ENCODE measurements around the gene HBEGF. TPM values are rescaled to one million over a fixed set of nuclear protein-coding genes. Genes with fewer than 3 reads are reported as not detected.

HBEGF gene
- total and polyA plus RNA-seq, 10 of the 15 experiments (the other 5 are each of a cell fraction or from before 2014, with no cell fraction given) = 0.87 to 3.1 (median 2.1) TPM

DNA sequence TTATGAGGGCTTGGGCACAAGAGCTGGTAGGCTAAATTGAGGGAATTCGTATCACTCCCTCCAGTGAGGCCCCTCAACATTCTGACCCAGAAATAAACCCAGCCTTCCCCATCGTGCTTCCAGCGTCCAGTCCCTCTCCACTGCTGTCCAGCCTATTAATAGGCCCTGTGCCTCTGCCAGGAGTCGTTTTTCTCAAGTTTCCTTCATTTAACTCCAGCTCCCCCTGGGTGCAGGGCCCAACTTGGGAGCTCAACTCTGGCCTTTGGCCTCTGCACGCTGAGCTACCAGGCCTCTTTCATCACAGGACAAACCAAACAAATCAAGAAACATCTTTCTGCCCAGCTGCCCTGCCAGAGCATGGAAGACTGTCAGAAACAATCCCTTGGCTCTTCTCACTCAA is 10.0 kb downstream of the HBEGF start (continued):
- TF ChIP-seq, protein P1, sequence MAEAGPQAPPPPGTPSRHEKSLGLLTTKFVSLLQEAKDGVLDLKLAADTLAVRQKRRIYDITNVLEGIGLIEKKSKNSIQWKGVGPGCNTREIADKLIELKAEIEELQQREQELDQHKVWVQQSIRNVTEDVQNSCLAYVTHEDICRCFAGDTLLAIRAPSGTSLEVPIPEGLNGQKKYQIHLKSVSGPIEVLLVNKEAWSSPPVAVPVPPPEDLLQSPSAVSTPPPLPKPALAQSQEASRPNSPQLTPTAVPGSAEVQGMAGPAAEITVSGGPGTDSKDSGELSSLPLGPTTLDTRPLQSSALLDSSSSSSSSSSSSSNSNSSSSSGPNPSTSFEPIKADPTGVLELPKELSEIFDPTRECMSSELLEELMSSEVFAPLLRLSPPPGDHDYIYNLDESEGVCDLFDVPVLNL (IDR thresholded peaks at IDR 0.05; ENCODE audit: low read depth, low read length) = no peak
- TF ChIP-seq ASH2L (IDR thresholded peaks at IDR 0.05; ENCODE audit: borderline replicate concordance, low read depth) (no peak), TAF1 (IDR thresholded peaks at IDR 0.05; ENCODE audit: borderline replicate concordance, low read depth, low read length) (no peak), KLF5 (IDR thresholded peaks at IDR 0.05; ENCODE audit: partially characterized antibody) (no peak), PML (IDR thresholded peaks at IDR 0.05; ENCODE audit: low read length) (no peak), HDAC6 (IDR thresholded peaks at IDR 0.05; ENCODE audit: unreplicated experiment) (no peak), TARDBP (IDR thresholded peaks at IDR 0.05; ENCODE audit: borderline replicate concordance) (no peak), PRDM15 (CRISPR knock-in tag; IDR thresholded peaks at IDR 0.05) (no peak)

GRCh38 chr5:140331638-140332037 is 14.8 kb downstream of the HBEGF start:
- 100% methylated on average over 1 of the region's 1 CpG for WGBS (ENCODE audit: insufficient coverage, insufficient replicate concordance, low lambda C conversion rate, missing lambda C conversion rate)
- RAD21 ChIA-PET (ENCODE audit: unreplicated experiment) = no interaction called here
- TF ChIP-seq, protein P2, sequence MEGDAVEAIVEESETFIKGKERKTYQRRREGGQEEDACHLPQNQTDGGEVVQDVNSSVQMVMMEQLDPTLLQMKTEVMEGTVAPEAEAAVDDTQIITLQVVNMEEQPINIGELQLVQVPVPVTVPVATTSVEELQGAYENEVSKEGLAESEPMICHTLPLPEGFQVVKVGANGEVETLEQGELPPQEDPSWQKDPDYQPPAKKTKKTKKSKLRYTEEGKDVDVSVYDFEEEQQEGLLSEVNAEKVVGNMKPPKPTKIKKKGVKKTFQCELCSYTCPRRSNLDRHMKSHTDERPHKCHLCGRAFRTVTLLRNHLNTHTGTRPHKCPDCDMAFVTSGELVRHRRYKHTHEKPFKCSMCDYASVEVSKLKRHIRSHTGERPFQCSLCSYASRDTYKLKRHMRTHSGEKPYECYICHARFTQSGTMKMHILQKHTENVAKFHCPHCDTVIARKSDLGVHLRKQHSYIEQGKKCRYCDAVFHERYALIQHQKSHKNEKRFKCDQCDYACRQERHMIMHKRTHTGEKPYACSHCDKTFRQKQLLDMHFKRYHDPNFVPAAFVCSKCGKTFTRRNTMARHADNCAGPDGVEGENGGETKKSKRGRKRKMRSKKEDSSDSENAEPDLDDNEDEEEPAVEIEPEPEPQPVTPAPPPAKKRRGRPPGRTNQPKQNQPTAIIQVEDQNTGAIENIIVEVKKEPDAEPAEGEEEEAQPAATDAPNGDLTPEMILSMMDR (IDR thresholded peaks at IDR 0.05 in 2 of 3, conservative IDR thresholded peaks at IDR 0.05 in 1 of 3; ENCODE audit: control insufficient read depth in 2 of 3, extremely low read depth in 1 of 3, insufficient read depth in 1 of 3, low read depth in 3 of 3, low read length in 3 of 3) = no peak
- TF ChIP-seq FOXM1 (IDR thresholded peaks at IDR 0.05; ENCODE audit: low read depth, low read length) (no peak), ZBTB33 (IDR thresholded peaks at IDR 0.05) (no peak), CHD2 (IDR thresholded peaks at IDR 0.05; ENCODE audit: borderline replicate concordance, low read depth, low read length) (no peak), MXI1 (IDR thresholded peaks at IDR 0.05; ENCODE audit: low read depth, low read length) (no peak), MYC (IDR thresholded peaks at IDR 0.05; ENCODE audit: insufficient read depth, insufficient read length, insufficient replicate concordance, low read length, severe bottlenecking) (no peak), ZNF24 (IDR thresholded peaks at IDR 0.05) (no peak), IKZF2 (IDR thresholded peaks at IDR 0.05) (no peak)

More at GRCh38 chr5:140331638-140332037, 14.8 kb downstream of the HBEGF start:
- CTCF ChIA-PET = no interaction called here
- no peaks in the 10 kb centered on the region; a peak in 2 of 4 replicates for H3K36me3 ChIP-seq (ENCODE audit: control insufficient read depth in 2 of 2, insufficient read depth in 2 of 2, low read length in 1 of 2)
- ATAC-seq = no peak
- BruUV-seq (replicated peaks) = no TSS peak
- no peak overlapping the region for H3K4me2 ChIP-seq (ENCODE audit: control insufficient read depth, insufficient read depth)
- POLR2A ChIA-PET = no interaction called here
- no peak overlapping the region for H3K9ac ChIP-seq (ENCODE audit: control insufficient read depth, insufficient read depth, low read length)
- H3K27ac ChIP-seq (ENCODE audit: control insufficient read depth, insufficient read depth) = no peak overlapping the region
- H3K79me2 ChIP-seq (ENCODE audit: control insufficient read depth, insufficient read depth, low read length) = no peaks in the 10 kb centered on the region
- no peaks in the 10 kb centered on the region for H3K27me3 ChIP-seq (replicated peaks in 1 of 2; ENCODE audit: control insufficient read depth in 2 of 2, insufficient read depth in 2 of 2, low read length in 1 of 2)
- in situ Hi-C loops (cut with MboI) (no loop called here), intact Hi-C loops (cut with micrococcal nuclease; ENCODE audit: unreplicated experiment) (no loop called here)
- FAIRE-seq = no peak
- H3K4me3 ChIP-seq = no peak overlapping the region
- no peaks in the 10 kb centered on the region for H3K4me1 ChIP-seq (ENCODE audit: control insufficient read depth, insufficient read depth, low read length)
- SMC1A ChIA-PET (ENCODE audit: uncharacterized antibody, unreplicated experiment) = no interaction called here
- H3K9me3 ChIP-seq (replicated peaks; ENCODE audit: control insufficient read depth, insufficient read depth, low read length) = no peaks in the 10 kb centered on the region
- no peak overlapping the region for H2AFZ ChIP-seq (ENCODE audit: control insufficient read depth, low read depth, low read length)
- no peaks in the 10 kb centered on the region for H4K20me1 ChIP-seq (ENCODE audit: control insufficient read depth, insufficient read depth)
- DNase-seq (ENCODE audit: low read depth, low spot score) = no peak

Measured in GM12878 (cell line).